HG03378 (cell line): ENCODE data around the gene ZNF155.
A peak's percentile ranks its signal among the peaks of the same experiment; 100 is the strongest.

Source experiments
- ATAC-seq: cut with Tn5 transposase; IDR thresholded peaks from one replicate; pipeline ENCODE4 v1.9.1; 2021; ENCODE audit warnings: mild to moderate bottlenecking, moderate library complexity; ENCODE audit not compliant: unreplicated experiment

ZNF155 gene

DNA sequence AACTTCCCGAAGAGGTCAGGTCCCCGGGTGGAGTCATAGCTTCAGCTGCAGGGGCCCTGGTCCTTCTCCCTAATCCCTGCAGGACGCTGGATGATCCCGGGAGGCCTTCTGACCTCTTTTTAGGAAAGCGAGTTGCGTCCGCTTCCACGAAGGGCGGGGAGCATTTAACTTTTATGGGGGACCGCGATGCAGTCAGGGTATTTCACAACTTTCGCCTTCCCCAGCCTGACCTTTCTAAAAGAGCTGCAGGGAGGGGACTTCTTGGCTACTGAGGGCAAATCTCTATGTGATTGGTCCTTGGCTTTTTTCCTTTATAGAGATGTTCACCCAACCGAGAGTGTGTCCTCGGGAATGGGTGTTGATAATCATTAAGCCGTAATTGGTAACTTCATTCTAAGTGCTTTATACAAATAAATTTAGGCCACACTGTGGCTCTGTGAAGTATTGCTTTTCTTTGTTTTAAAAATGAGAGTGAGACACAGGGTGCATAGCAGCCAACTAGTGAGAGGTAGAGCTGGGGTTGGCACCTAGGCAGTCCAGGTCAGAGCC, 19.5 kb downstream of the ZNF155 start:
- ATAC-seq = peak; percentile 32

DNA sequence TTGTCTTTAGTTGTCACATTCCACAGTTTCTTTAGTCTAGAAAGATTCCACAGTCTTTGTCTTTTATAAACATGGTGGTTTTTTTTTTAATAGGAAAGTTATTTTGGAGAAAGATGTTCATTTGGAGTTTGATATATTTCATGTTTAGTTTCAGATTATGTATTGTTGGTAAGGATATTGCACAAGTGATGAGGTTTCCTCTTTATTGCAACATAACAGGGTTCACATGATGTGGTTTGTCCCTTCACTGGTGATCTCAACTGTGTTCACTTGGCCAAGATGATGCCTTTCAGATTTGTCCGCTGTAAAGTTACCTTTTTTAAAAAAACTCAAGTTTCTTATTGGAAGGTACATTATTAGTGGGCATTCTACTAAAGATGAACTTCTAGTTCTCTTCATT, 22.0 kb downstream of the ZNF155 start:
- no peak for ATAC-seq

DNA sequence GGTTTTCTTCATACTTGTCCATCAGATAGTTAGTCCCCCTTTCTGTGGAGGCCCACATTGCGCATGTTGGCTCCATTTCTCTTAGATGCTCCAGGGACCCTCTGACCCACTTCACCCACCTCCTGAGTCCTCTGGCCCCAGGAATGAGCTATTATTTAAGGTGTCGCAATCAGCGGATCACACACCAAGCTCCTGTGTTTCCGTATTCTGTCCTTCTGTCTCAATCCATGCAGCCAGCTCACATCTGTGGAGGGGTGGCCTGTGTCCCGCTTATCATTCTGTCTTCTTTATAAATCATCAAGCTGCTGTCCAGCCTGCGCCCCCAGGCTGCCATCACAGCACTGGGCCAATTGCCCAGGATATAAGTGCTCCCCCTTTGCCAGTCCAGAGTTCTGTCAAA, 23.5 kb downstream of the ZNF155 start:
- no peak for ATAC-seq

DNA sequence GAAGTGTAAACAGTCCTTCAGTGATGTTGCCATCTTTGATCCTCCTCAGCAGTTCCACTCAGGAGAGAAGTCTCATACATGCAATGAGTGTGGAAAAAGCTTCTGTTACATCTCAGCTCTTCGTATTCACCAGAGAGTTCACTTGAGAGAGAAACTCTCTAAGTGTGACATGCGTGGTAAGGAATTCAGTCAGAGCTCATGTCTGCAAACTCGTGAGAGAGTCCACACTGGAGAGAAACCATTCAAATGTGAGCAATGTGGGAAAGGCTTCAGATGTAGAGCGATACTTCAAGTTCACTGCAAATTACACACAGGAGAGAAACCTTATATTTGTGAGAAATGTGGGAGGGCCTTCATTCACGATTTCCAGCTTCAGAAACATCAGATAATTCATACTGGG, 26.5 kb downstream of the ZNF155 start:
- ATAC-seq = no peak

DNA sequence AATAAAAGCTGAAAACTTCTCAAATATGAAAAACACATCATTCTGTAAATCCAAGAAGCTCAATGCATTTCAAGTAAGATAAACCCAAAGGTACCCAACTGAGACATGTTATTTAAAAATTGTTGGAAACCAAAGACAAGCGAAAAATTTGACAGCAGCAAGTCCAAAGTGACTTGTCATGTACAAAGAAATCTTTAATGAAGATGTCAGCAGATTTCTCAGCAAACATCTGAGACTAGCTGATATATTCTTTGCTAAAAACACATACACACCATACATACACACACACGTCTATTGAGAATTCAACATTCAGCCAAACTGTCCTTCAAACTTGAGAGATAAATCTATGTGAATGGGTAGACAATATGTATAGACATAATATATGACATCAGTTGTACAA, 35.5 kb downstream of the ZNF155 start:
- no peak for ATAC-seq

DNA sequence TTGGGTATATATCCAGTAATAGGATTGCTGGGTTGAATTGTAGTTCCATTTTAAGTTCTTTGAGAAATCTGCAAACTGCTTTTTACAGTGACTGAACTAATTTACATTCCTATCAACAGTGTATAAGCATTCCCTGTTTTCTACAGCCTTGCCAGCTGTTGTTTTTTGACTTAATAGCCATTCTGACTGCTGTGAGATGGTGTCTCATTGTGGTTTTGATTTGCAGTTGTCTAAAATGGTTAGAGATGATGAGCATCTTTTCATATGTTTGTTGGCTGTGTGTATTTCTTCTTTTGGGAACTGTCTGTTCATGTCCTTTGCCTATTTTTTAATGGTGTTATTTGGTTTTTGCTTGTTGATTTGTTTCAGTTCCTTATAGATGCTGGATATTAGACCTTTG, 37.2 kb downstream of the ZNF155 start:
- no peak for ATAC-seq

DNA sequence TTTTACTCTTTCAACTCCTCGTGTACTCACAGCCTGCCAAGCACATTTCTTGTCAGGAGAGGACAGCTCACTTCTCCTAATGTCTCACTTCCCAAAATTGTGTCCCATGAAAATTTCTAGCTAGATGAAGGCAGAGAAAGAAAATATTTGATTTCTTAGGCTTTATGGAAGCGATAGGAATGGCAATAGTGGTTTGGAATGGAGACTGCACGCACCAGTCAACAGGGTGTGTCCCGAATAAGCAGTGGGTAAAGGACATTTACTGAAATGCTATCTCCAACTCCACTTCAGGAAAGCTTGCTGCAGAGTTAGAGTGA, 40.9 kb downstream of the ZNF155 start:
- no peak for ATAC-seq

DNA sequence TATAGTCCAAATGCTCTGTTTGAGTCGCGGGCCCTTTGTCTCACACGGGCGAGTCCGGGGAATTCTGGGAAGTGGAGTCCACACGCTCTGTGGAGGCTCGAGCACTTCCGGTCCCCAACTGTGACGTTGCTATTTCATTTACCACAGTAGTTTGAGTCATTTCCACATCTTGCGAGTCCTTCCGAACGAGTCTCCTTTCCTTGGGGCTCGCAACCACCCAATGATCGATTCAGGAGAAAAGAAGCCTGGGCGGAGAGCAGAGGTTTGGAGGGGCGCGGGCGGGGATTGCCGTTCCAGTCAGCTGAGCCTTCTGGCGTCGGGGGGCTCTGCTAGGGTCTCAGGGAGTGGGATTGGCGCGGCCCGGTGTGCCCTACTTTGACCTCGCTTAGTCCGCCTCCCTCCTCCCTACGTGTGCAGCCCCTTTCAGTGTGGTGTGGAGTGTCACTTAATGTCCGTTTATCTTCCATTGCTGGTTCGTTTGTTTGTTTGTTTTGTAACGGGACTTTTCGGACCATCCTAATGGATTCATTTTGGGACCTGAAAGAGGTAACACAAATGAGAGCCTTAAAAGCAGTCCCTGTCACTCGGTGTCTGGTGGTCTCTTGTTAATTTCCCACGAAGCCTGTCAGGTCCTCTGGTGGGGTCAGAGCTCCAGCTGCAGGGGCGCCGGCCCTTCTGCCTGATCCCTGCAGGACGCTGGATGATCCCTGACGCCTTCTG, 41.4 kb downstream of the ZNF155 start, which contains the start of gene ZNF222:
Gene ZNF222, plus strand, starts transcription at position 163 of the 720 bp plus-strand sequence. Its CDS starts 58 bp downstream, at position 221.
- ATAC-seq = peak; percentile 89

DNA sequence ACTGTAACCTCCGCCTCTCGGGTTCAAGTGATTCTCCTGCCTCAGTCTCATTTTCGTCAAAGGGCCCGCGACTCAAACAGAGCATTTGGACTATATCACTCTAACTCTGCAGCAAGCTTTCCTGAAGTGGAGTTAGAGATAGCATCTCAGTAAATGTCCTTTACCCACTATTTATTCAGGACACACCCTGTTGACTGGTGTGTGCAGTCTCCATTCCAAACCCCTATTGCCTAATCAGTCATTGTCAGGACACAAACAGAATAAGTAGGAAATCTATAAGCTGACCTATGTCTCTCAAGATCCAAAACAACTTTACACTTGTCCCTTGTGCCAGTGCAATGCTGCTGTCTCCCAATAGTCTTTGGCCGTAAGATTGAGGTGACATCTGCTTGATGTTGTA, 42.6 kb downstream of the ZNF155 start:
- no peak for ATAC-seq

DNA sequence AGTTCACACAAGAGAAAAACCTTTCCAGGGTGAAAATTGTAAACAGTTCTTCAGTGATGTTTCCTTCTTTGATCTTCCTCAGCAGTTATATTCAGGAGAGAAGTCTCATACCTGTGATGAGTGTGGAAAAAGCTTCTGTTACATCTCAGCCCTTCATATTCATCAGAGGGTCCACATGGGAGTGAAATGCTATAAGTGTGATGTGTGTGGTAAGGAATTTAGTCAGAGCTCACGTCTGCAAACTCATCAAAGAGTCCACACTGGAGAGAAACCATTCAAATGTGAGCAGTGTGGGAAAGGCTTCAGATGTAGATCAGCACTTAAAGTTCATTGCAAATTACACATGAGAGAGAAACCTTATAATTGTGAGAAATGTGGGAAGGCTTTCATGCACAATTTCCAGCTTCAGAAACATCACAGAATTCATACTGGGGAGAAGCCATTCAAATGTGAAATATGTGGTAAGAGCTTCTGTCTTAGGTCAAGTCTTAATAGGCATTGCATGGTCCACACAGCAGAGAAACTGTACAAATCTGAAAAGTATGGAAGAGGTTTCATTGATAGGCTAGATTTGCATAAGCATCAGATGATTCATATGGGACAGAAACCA, 48.1 kb downstream of the ZNF155 start:
- ATAC-seq = no peak

DNA sequence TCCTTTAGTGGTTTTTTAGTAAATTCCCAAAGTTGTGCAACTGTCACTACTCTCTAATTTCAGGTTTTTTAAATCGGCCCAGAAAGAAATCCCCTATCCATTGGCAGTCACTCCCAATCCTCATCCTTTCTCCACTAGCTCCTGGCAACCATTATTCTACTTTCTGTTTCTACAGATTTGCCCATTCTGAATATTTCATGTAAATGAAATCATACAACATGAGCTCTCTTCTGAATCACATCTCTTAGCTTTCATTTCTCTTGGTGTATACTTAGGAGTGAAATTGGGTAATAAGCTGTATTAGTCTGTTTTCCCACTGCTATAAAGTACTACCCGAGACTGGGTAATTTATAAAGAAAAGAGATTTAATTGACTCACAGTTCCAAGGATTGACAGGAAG, 58.2 kb downstream of the ZNF155 start:
- ATAC-seq = no peak
